22Rv1 (cell line): ENCODE measurements around the gene WDFY4.

ENCODE experiments used
- H3K27ac ChIP-seq: fragments of 450-650 bp; 2 replicates; pipeline ENCODE4 v1.5.1; 2017
- ZFX ChIP-seq: fragments of 450-650 bp; IDR thresholded peaks from 2 replicates; pipeline ENCODE4 v1.6.1; 2017; ENCODE audit warnings: antibody characterized with exemption, borderline replicate concordance
- TF ChIP-seq, protein P1 (sequence below): fragments of 450-650 bp; IDR thresholded peaks from 2 replicates; pipeline ENCODE4 v1.5.1; 2017; ENCODE audit warnings: mild to moderate bottlenecking

Gene WDFY4

DNA sequence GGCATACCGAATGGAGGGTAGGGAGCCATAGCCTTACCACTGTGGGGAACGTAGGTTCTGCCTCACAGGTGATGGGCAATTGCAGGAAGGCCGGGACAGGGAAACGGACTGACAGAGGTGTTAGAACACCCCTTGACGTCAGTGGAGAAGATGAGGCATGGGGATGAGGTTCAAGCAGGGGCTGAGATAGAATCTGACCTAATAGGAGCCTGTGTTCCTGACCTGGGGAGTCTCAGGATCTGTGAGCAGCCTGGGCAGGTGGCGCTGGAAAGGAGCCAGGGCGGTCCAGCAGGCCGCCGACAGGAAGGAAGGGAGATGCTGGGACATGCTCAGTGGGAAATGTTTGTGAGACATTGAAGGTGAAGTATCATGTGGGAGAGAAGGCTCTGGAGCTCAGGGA lies 109.4 kb downstream of the WDFY4 start:
- H3K27ac ChIP-seq, result no peak overlapping the region
- TF ChIP-seq, protein P1, sequence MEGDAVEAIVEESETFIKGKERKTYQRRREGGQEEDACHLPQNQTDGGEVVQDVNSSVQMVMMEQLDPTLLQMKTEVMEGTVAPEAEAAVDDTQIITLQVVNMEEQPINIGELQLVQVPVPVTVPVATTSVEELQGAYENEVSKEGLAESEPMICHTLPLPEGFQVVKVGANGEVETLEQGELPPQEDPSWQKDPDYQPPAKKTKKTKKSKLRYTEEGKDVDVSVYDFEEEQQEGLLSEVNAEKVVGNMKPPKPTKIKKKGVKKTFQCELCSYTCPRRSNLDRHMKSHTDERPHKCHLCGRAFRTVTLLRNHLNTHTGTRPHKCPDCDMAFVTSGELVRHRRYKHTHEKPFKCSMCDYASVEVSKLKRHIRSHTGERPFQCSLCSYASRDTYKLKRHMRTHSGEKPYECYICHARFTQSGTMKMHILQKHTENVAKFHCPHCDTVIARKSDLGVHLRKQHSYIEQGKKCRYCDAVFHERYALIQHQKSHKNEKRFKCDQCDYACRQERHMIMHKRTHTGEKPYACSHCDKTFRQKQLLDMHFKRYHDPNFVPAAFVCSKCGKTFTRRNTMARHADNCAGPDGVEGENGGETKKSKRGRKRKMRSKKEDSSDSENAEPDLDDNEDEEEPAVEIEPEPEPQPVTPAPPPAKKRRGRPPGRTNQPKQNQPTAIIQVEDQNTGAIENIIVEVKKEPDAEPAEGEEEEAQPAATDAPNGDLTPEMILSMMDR, result no peak
- TF ChIP-seq ZFX, result no peak

DNA sequence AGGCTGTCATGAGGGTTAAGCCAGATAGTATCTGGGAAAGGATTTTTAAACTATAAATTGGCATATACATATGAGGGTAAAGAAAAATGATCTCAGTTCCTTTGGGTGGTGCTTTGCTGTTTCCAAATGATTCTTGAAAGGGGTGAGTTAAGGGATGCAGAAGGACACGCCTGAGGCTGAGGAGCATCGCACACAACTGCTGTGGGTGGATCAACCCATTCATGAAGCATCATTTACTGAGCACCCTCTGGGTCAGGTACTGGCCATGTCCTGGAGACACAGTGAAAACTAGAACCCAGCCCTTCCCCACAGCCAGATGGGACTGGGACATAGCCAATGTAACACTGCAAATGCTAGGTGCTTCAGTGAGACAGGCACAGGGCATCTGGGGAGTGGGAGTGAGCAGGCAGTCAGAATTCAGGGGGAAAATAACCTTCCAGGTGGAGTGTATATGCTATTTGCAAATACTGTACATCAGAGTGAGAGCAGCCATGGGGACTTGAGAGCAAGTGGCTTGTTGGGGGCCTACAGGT lies 112.1 kb downstream of the WDFY4 start:
- no peak overlapping the region for H3K27ac ChIP-seq
- TF ChIP-seq, protein P1, result no peak
- no peak for TF ChIP-seq ZFX

DNA sequence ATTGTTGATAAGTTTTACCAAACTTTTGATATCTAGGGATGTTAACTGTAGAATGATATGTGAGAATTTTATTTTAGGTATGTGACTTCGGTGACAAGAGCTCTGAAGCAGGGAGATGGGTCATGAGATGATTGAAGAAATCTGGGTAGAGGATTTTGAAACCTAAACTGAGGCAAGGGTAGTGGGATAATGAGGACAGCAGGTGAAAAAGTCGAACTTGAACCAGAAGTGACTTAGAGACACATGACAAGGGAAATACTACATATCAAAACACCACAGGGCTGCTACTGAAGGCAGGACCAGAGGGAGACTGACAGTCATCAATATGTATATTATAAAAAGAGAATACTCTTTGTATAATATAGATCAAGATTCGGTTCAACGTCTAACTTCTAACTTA lies 113.2 kb downstream of the WDFY4 start:
- no peak overlapping the region for H3K27ac ChIP-seq

DNA sequence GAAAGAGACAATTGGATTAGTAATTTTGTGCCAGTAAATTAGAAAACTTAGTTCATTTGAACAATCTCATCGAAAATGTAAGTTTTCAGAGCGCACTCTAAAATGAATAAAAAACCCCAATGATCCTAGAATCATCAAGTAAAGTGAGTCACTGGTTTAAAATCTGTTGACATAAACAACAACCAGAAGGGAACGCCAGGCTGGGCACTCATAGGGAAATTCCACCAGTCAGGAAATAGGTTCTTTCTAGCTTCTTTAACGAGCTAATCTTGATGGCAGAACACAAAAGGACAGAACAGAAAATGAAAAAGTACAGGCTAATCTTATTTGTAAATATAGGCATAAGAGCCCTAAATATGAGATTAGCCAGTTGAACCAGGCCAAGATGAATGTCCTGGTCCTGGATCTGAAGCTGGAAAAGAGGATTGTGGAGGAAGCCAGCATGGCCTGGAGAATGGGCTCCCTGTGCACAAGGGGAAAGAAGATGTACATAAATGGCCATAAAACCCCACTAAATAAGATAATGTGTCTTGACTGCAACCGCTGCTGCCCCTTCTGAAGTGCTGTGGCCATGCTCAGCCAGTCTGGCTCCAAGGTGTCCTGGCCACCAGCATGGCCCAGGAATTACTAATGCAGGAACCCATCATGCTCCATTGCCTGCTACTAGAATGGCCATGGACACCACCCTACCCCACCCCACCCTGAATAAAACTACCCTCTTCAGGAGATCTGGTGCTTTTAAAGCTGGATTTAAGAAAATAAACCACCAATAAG lies 114.0 kb downstream of the WDFY4 start:
- TF ChIP-seq, protein P1, result no peak
- TF ChIP-seq ZFX, result no peak
- H3K27ac ChIP-seq, result no peak overlapping the region

More for the DNA sequence above, 113.2 kb downstream of the WDFY4 start:
- TF ChIP-seq, protein P1, result no peak
- TF ChIP-seq ZFX, result no peak

DNA sequence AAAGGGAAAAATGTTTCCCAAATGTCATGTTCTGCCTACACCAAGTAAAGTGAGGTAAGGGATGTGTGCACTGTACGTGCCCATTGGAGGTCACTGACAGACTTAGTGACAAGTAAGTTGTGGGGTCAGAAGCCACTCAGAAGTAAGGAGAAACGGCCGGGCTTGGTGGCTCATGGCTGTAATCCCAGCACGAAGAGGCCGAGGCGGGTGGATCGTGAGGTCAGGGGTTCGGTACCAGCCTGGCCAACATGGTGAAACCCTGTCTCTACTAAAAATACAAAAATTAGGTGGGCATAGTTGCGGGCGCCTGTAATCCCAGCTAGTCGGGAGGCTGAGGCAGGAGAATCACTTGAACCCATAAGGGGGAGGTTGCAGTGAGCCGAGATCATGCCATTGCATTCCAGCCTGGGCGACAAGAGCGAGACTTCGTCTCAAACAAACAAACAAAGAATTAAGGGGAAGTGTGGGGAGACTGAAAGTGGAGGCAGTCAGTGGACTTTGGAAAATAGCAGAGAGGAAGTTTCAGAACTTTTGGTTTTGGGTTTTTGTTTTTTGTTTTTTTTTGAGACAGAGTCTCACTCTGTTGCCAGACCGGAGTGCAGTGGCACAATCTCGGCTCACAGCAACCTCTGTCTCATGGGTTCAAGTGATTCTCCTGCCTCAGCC lies 114.8 kb downstream of the WDFY4 start:
- TF ChIP-seq, protein P1, result no peak
- no peak overlapping the region for H3K27ac ChIP-seq

DNA sequence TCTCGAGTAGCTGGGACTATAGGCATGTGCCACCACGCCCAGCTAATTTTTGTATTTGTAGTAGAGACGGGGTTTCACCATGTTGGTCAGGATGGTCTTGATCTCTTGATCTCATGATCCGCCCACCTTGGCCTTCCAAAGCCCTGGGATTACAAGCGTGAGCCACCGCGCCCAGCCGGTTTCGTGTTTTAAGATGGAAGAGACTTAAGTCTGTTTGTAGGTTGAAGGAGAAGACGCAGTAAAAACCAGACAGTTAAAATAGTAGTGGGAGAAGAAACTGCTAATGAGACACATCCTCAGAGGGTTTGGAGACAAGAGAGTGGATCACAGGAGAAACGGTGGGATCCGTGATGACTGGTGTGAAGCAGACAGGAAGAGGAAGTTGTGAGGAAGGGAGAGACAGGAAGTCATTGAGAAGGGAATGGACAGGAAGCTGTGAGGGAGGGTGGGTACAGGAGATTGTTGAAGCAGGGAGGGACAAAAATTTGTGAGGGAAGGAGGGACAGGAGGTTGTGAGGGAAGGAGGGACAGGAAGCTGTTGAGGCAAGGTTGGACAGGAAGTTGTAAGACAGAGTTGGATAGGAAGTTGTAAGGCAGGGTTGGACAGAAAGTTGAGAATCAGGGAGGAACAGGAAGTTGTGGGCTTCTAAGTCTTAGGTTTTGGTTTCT lies 115.5 kb downstream of the WDFY4 start:
- no peak for TF ChIP-seq ZFX
- TF ChIP-seq, protein P1, result no peak
- no peak overlapping the region for H3K27ac ChIP-seq
